HepG2 (cell line): ENCODE data around the gene TEKT5. TPM values are rescaled to one million over a fixed set of nuclear protein-coding genes. Genes with fewer than 3 reads are reported as not detected.

Experiments
- ADNP ChIP-seq: sonication (generic); formaldehyde crosslinking; IDR thresholded peaks from 2 replicates; pipeline ENCODE4 v1.4.0; 2020; ENCODE audit warnings: missing genetic modification reagents
- ATF7 ChIP-seq, 2 experiments: fragments of 450-650 bp in 1 of 2; sonication (generic) in 1 of 2; formaldehyde crosslinking in 1 of 2; IDR thresholded peaks; 2 replicates each; pipeline versions ENCODE4 v1.4.0 to v1.6.1; 2016 to 2020; ENCODE audit warnings: antibody characterized with exemption in 1 of 2, mild to moderate bottlenecking in 1 of 2, missing genetic modification reagents in 1 of 2
- DBP ChIP-seq: sonication (generic); formaldehyde crosslinking; IDR thresholded peaks from 2 replicates; pipeline ENCODE4 v1.4.0; 2020; ENCODE audit warnings: missing genetic modification reagents; ENCODE audit errors: not compliant biosample characterization
- GATAD1 ChIP-seq: IDR thresholded peaks from 2 replicates; pipeline ENCODE4 v1.6.1; 2016; ENCODE audit warnings: missing genetic modification reagents, missing compliant biosample characterization
- HMGXB4 ChIP-seq, 2 experiments: sonication (generic) in 1 of 2; formaldehyde crosslinking in 1 of 2; IDR thresholded peaks; 2 replicates each; pipeline versions ENCODE4 v1.4.0 to v1.6.1; 2018 to 2020; ENCODE audit warnings: missing genetic modification reagents in 2 of 2, borderline replicate concordance in 1 of 2, low read depth in 1 of 2, mild to moderate bottlenecking in 1 of 2, missing biosample characterization in 1 of 2
- HNRNPK ChIP-seq: fragments of 200-400 bp; formaldehyde crosslinking; IDR thresholded peaks from 2 replicates; pipeline ENCODE4 v1.6.1; 2018; ENCODE audit warnings: low read length, low read depth, moderate library complexity, mild to moderate bottlenecking; ENCODE audit not compliant: poor library complexity, severe bottlenecking
- MEF2D ChIP-seq: sonication (generic); formaldehyde crosslinking; IDR thresholded peaks from 2 replicates; pipeline ENCODE4 v1.5.1; 2020; ENCODE audit warnings: mild to moderate bottlenecking, missing genetic modification reagents
- MNT ChIP-seq: fragments of 450-650 bp; IDR thresholded peaks from 2 replicates; pipeline ENCODE4 v1.6.1; 2016
- NFE2 ChIP-seq: sonication (generic); formaldehyde crosslinking; IDR thresholded peaks from 2 replicates; pipeline ENCODE4 v1.4.0; 2020; ENCODE audit warnings: missing genetic modification reagents
- POLR2A ChIP-seq, 2 experiments: IDR thresholded peaks; 2 replicates each; pipeline ENCODE4 v1.6.1; 2011; ENCODE audit warnings: low read depth in 2 of 2, low read length in 2 of 2, mild to moderate bottlenecking in 1 of 2, moderate library complexity in 1 of 2; ENCODE audit not compliant: insufficient read depth in 1 of 2
- POLR2AphosphoS5 ChIP-seq: IDR thresholded peaks from 2 replicates; pipeline ENCODE4 v1.6.1; 2012; ENCODE audit warnings: low read depth, low read length
- RELA ChIP-seq: sonication (generic); formaldehyde crosslinking; IDR thresholded peaks from 2 replicates; pipeline ENCODE4 v1.4.0; 2020; ENCODE audit warnings: missing genetic modification reagents
- SIX4 ChIP-seq: sonication (generic); formaldehyde crosslinking; IDR thresholded peaks from 2 replicates; pipeline ENCODE4 v1.4.0; 2020; ENCODE audit warnings: missing genetic modification reagents
- SOX13 ChIP-seq, 3 experiments: fragments of 450-650 bp in 1 of 3; sonication (generic) in 1 of 3; formaldehyde crosslinking in 1 of 3; IDR thresholded peaks in 2 of 3; conservative IDR thresholded peaks in 1 of 3; 2 replicates each; pipeline versions ENCODE4 v1.5.0 to v1.6.1; 2016 to 2020; ENCODE audit warnings: antibody characterized with exemption in 1 of 3, mild to moderate bottlenecking in 1 of 3, missing compliant biosample characterization in 1 of 3, missing genetic modification reagents in 1 of 3, moderate library complexity in 1 of 3
- U2AF2 ChIP-seq: fragments of 200-400 bp; formaldehyde crosslinking; IDR thresholded peaks from 2 replicates; pipeline ENCODE4 v1.6.1; 2017; ENCODE audit warnings: low read depth, mild to moderate bottlenecking, low read length
- ZBTB4 ChIP-seq: sonication (generic); formaldehyde crosslinking; IDR thresholded peaks from 2 replicates; pipeline ENCODE4 v1.4.0; 2020; ENCODE audit warnings: missing genetic modification reagents, mild to moderate bottlenecking, borderline replicate concordance
- ZNF264 ChIP-seq: sonication (generic); formaldehyde crosslinking; IDR thresholded peaks from 2 replicates; pipeline ENCODE4 v1.4.0; 2020; ENCODE audit warnings: missing genetic modification reagents
- ZNF468 ChIP-seq: sonication (generic); formaldehyde crosslinking; IDR thresholded peaks from 2 replicates; pipeline ENCODE4 v1.8.0; 2022; ENCODE audit warnings: mild to moderate bottlenecking, moderate library complexity, missing genetic modification reagents
- ZNF614 ChIP-seq: IDR thresholded peaks from 2 replicates; pipeline ENCODE4 v1.6.1; 2018; ENCODE audit warnings: missing biosample characterization, missing genetic modification reagents, inconsistent platforms, borderline replicate concordance
- polyA plus RNA-seq, 8 experiments: library from polyadenylated mRNA; depleted of rRNA in 3 of 8; stranded (reverse) in 7 of 8; unstranded in 1 of 8; fragments of >200 nt; fragmentation: Illumina TruSeq in 4 of 8; extraction: Trizol in 4 of 8; gene quantifications; 2 replicates each; pipeline versions ENCODE4 v1.2.1 to v1.2.3, GENCODE V29; 2011 to 2016; ENCODE audit warnings: low read depth in 4 of 8, missing spikeins in 1 of 8, mixed read lengths in 1 of 8; ENCODE audit not compliant: insufficient read depth in 1 of 8
- total RNA-seq, 5 experiments: library from RNA; depleted of rRNA; stranded (reverse); fragments of >200 nt; fragmentation: Illumina TruSeq; extraction: Trizol; gene quantifications; 2 replicates each; pipeline ENCODE4 v1.2.3, GENCODE V29; 2016; ENCODE audit warnings: low read depth in 1 of 5

TEKT5 gene
- total and polyA plus RNA-seq, 2 of the 13 experiments (the other 11 are each of a cell fraction or from before 2014, with no cell fraction given), result 0.16 TPM; not detected in 1

GRCh38 chr16:10738231-10739077, 43.7 kb upstream of the TEKT5 start (continued):
- TF ChIP-seq SOX13 (IDR thresholded peaks at IDR 0.05) (peak; percentile 36; the same call in 1 of the 2 replicates), SOX13 (CRISPR knock-in tag; conservative IDR thresholded peaks at IDR 0.05 in 1 of 2, IDR thresholded peaks at IDR 0.05 in 1 of 2) (peak in 1 of 2 experiments; percentile 20; a peak in 1 of 4 replicates), ATF7 (IDR thresholded peaks at IDR 0.05) (peak; percentile 36; the same call in 1 of the 2 replicates), ATF7 (CRISPR knock-in tag; IDR thresholded peaks at IDR 0.05) (0 out of 2 replicates have a peak, but pooled peaks have one; percentile 37), POLR2AphosphoS5 (no peak), HMGXB4 (CRISPR knock-in tag; IDR thresholded peaks at IDR 0.05; ENCODE audit: borderline replicate concordance in 1 of 2, low read depth in 1 of 2) (peak in 1 of 2 experiments; percentile 69; a peak in 1 of 4 replicates), RELA (no peak), ZNF468 (CRISPR knock-in tag) (no peak), ZNF614 (CRISPR knock-in tag) (peak; percentile 31; the same call in 1 of the 2 replicates), ADNP (CRISPR knock-in tag) (no peak), GATAD1 (CRISPR knock-in tag) (peak; percentile 14; the same call in 1 of the 2 replicates), U2AF2 (no peak), ZBTB4 (CRISPR knock-in tag) (no peak; the same call in 1 of the 2 replicates), SIX4 (CRISPR knock-in tag) (peak; percentile 78; the same call in 1 of the 2 replicates), MNT (peak; percentile 34), DBP (CRISPR knock-in tag) (no peak), NFE2 (CRISPR knock-in tag) (no peak), HNRNPK (no peak), ZNF264 (CRISPR knock-in tag) (0 out of 2 replicates have a peak, but pooled peaks have one; percentile 23), POLR2A (IDR thresholded peaks at IDR 0.05; ENCODE audit: insufficient read depth in 1 of 2, low read depth in 2 of 2, low read length in 2 of 2) (no peak), MEF2D (peak; percentile 60)
